ENCODE results near the gene CCNH.

DNA sequence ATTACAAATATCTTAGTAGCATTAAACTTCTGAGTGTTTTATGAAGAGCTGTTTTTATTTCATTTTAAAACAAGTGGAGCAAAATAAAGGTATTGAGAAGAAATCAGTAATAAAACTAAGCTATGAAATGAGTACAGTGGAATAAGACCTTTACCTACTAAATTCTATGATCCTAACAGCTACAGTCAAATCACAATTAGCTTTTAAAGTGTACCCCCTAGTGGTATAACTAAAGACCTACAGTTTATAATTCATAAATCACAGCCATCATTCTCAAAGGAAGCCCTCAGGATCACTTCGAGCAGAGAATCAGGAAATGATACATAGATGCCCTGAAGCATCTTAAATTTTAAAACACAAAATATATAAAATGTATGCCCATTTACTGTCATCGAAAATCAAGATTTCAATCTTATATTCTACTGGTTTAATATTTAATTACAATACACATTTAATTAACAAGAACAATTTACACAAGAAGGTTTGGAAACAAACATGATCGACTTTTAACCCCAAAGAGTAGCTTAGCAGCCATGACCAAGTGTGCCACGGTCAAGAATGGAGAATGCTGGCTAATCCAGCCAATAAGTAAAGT lies 12.3 kb downstream of the CCNH start:
- TF ChIP-seq POLR2A (IDR thresholded peaks at IDR 0.05), result no peak
- TF ChIP-seq, protein P1, sequence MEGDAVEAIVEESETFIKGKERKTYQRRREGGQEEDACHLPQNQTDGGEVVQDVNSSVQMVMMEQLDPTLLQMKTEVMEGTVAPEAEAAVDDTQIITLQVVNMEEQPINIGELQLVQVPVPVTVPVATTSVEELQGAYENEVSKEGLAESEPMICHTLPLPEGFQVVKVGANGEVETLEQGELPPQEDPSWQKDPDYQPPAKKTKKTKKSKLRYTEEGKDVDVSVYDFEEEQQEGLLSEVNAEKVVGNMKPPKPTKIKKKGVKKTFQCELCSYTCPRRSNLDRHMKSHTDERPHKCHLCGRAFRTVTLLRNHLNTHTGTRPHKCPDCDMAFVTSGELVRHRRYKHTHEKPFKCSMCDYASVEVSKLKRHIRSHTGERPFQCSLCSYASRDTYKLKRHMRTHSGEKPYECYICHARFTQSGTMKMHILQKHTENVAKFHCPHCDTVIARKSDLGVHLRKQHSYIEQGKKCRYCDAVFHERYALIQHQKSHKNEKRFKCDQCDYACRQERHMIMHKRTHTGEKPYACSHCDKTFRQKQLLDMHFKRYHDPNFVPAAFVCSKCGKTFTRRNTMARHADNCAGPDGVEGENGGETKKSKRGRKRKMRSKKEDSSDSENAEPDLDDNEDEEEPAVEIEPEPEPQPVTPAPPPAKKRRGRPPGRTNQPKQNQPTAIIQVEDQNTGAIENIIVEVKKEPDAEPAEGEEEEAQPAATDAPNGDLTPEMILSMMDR (IDR thresholded peaks at IDR 0.05), result peak; percentile 31 to 79 (median 68)

All from thyroid gland (tissue), 4 donors.